Spleen (tissue), 7 donors: ENCODE measurements around the gene NAPEPLD.

Source experiments
- POLR2AphosphoS5 ChIP-seq, 3 donors: sonication (generic); formaldehyde crosslinking; IDR thresholded peaks; one replicate each; pipeline ENCODE4 v1.5.1; 2017; ENCODE audit warnings: antibody characterized with exemption in 3 of 3
- TF ChIP-seq, protein P1 (sequence below), 11 experiments: fragments of 200-600 bp in 7 of 11; fragments of 450-650 bp in 4 of 11; sonication (generic) in 4 of 11; IDR thresholded peaks in 8 of 11; conservative IDR thresholded peaks in 3 of 11; 1 replicate in 7 of 11; 2 replicates in 4 of 11; pipeline versions ENCODE4 v1.4.0 to v1.8.0; 2016 to 2021; ENCODE audit warnings: antibody characterized with exemption in 11 of 11, inconsistent platforms in 4 of 11, mild to moderate bottlenecking in 1 of 11
- donor health status: DM: no; HTN: no; CAD: no; lungs with moderate emphysema.
- donor health status: DM: no; HTN: no; CAD: no.
- donor health status: DM: no; HTN: no; CAD: no.

DNA sequence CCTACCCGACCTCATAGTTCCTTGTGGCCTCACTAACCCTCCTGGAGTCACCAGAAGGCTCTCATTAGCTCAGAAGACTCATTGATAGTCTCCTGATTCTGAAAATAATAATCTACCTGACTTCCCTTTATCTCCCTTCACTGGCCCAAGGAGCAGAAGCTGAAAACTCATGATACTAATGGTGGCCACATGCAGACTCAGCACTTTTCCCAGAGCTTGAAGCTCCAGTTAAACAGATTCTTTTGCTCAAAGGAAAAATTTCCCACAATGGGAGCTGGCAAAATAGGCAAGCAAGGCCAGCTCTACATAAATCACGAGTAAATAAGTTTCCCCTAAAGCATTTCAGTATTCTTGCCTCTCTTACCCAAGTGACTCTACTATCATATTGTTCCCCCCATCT, 8.2 kb downstream of the NAPEPLD start:
- TF ChIP-seq, protein P1, sequence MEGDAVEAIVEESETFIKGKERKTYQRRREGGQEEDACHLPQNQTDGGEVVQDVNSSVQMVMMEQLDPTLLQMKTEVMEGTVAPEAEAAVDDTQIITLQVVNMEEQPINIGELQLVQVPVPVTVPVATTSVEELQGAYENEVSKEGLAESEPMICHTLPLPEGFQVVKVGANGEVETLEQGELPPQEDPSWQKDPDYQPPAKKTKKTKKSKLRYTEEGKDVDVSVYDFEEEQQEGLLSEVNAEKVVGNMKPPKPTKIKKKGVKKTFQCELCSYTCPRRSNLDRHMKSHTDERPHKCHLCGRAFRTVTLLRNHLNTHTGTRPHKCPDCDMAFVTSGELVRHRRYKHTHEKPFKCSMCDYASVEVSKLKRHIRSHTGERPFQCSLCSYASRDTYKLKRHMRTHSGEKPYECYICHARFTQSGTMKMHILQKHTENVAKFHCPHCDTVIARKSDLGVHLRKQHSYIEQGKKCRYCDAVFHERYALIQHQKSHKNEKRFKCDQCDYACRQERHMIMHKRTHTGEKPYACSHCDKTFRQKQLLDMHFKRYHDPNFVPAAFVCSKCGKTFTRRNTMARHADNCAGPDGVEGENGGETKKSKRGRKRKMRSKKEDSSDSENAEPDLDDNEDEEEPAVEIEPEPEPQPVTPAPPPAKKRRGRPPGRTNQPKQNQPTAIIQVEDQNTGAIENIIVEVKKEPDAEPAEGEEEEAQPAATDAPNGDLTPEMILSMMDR (IDR thresholded peaks at IDR 0.05 in 8 of 11, conservative IDR thresholded peaks at IDR 0.05 in 3 of 11): no peak
- no peak for TF ChIP-seq POLR2AphosphoS5 (IDR thresholded peaks at IDR 0.05)
